ENCODE measurements around the gene MBD3L1. TPM values are rescaled to one million over a fixed set of nuclear protein-coding genes. Genes with fewer than 3 reads are reported as not detected.

The MBD3L1 gene
- polyA plus RNA-seq, 3 donors = not detected

- TF ChIP-seq CTCF (IDR thresholded peaks at IDR 0.05) = no peak
- Histone ChIP-seq H3K4me2 (replicated peaks; ENCODE audit: extremely low read depth, low read length, poor library complexity, severe bottlenecking) (no peak overlapping the region), H3K4me3 (replicated peaks in 1 of 3; ENCODE audit: low read depth in 2 of 3, low read length in 3 of 3) (no peak overlapping the region), H2AFZ (ENCODE audit: insufficient read depth, low read depth, low read length, poor library complexity, severe bottlenecking) (no peak overlapping the region), H3K9me3 (replicated peaks in 1 of 2; ENCODE audit: control insufficient read depth in 1 of 2, insufficient read depth in 1 of 2, low read length in 2 of 2) (peaks cover 20 to 27% of the 10 kb centered on the region in 2 donors), H4K20me1 (ENCODE audit: insufficient read depth, low read length) (no peaks in the 10 kb centered on the region), H3K27me3 (ENCODE audit: control insufficient read depth in 2 of 2, insufficient read depth in 2 of 2, low read length in 2 of 2) (no peaks in the 10 kb centered on the region), H3K9ac (ENCODE audit: insufficient read depth, low read length, poor library complexity, severe bottlenecking) (no peak overlapping the region), H3K4me1 (ENCODE audit: control insufficient read depth in 1 of 2, insufficient read depth in 2 of 2, low read length in 2 of 2) (no peaks in the 10 kb centered on the region), H3K79me2 (ENCODE audit: insufficient read depth, low read length) (no peaks in the 10 kb centered on the region), H3K36me3 (replicated peaks in 1 of 2; ENCODE audit: control insufficient read depth in 1 of 2, insufficient read depth in 2 of 2, low read length in 2 of 2) (no peaks in the 10 kb centered on the region), H3K27ac (ENCODE audit: low read depth in 1 of 2, low read length in 2 of 2) (no peak overlapping the region)
- no CpG with 5 or more reads among the region's 6 CpGs for WGBS (ENCODE audit: insufficient coverage)
- no peaks in the 10 kb centered on the region for H3K36me3 Mint-ChIP-seq
- no peak overlapping the region for H3K4me3 Mint-ChIP-seq
- intact Hi-C loops (cut with micrococcal nuclease) = no loop called here
- H3K9me3 Mint-ChIP-seq = peaks cover 14 to 25% (median 23%) of the 10 kb centered on the region in 7 donors
- H3K27ac Mint-ChIP-seq = peak overlapping the region in 1 of 7 donors; percentile 33
- no peak for DNase-seq
- H3K27me3 Mint-ChIP-seq (ENCODE audit: low read depth in 3 of 3) = peaks cover 0 to 10% (median 3%) of the 10 kb centered on the region in 3 donors
- H3K4me1 Mint-ChIP-seq = no peaks in the 10 kb centered on the region
These were observed 45.9 kb downstream of the MBD3L1 start for GRCh38 chr19:8877854-8878705.

- no peak overlapping the region for H3K4me3 ChIP-seq (replicated peaks in 1 of 3; ENCODE audit: low read depth in 2 of 3, low read length in 3 of 3)
- WGBS (ENCODE audit: insufficient coverage) = 94% methylated on average over 2 of the region's 2 CpGs
- H3K4me1 Mint-ChIP-seq = no peaks in the 10 kb centered on the region
- H3K27me3 Mint-ChIP-seq (ENCODE audit: low read depth in 3 of 3) = peaks cover 0 to 4% (median 3%) of the 10 kb centered on the region in 3 donors
- H3K36me3 ChIP-seq (replicated peaks in 1 of 2; ENCODE audit: control insufficient read depth in 1 of 2, insufficient read depth in 2 of 2, low read length in 2 of 2) = no peaks in the 10 kb centered on the region
- H3K27me3 ChIP-seq (ENCODE audit: control insufficient read depth in 2 of 2, insufficient read depth in 2 of 2, low read length in 2 of 2) = no peaks in the 10 kb centered on the region
- no peak overlapping the region for H3K4me2 ChIP-seq (replicated peaks; ENCODE audit: extremely low read depth, low read length, poor library complexity, severe bottlenecking)
- no peak overlapping the region for H3K4me3 Mint-ChIP-seq
- H3K79me2 ChIP-seq (ENCODE audit: insufficient read depth, low read length) = no peaks in the 10 kb centered on the region
- DNase-seq = no peak
- H3K9me3 Mint-ChIP-seq = peaks cover 9 to 28% (median 22%) of the 10 kb centered on the region in 7 donors
- peaks cover 20 to 27% of the 10 kb centered on the region in 2 donors for H3K9me3 ChIP-seq (replicated peaks in 1 of 2; ENCODE audit: control insufficient read depth in 1 of 2, insufficient read depth in 1 of 2, low read length in 2 of 2)
- TF ChIP-seq CTCF (IDR thresholded peaks at IDR 0.05) = no peak
- H3K36me3 Mint-ChIP-seq = no peaks in the 10 kb centered on the region
- no peak overlapping the region for H2AFZ ChIP-seq (ENCODE audit: insufficient read depth, low read depth, low read length, poor library complexity, severe bottlenecking)
- no peak overlapping the region for H3K9ac ChIP-seq (ENCODE audit: insufficient read depth, low read length, poor library complexity, severe bottlenecking)
- intact Hi-C loops (cut with micrococcal nuclease) = no loop called here
- H3K4me1 ChIP-seq (ENCODE audit: control insufficient read depth in 1 of 2, insufficient read depth in 2 of 2, low read length in 2 of 2) = no peaks in the 10 kb centered on the region
- H3K27ac Mint-ChIP-seq = no peak overlapping the region
- no peak overlapping the region for H3K27ac ChIP-seq (ENCODE audit: low read depth in 1 of 2, low read length in 2 of 2)
- H4K20me1 ChIP-seq (ENCODE audit: insufficient read depth, low read length) = no peaks in the 10 kb centered on the region
These were observed 48.8 kb downstream of the MBD3L1 start for GRCh38 chr19:8880868-8881488.

Measured in CD14-positive monocyte (primary cell).